Gastroesophageal sphincter (tissue), 3 donors: ENCODE results near the gene ZIM2.

Source experiments
- CTCF ChIP-seq, 4 experiments: fragments of 200-600 bp in 2 of 4; fragments of 450-650 bp in 2 of 4; sonication (generic) in 1 of 4; IDR thresholded peaks; one replicate each; pipeline ENCODE4 v1.5.1; 2017 to 2019; ENCODE audit warnings: antibody characterized with exemption in 4 of 4, mild to moderate bottlenecking in 2 of 4, moderate library complexity in 2 of 4
- EP300 ChIP-seq: sonication (generic); formaldehyde crosslinking; IDR thresholded peaks from one replicate; pipeline ENCODE4 v1.6.1; 2017; ENCODE audit warnings: antibody characterized with exemption, mild to moderate bottlenecking
- POLR2A ChIP-seq, 2 donors: fragments of 450-650 bp; IDR thresholded peaks; one replicate each; pipeline ENCODE4 v1.6.1; 2017; ENCODE audit warnings: antibody characterized with exemption in 2 of 2, mild to moderate bottlenecking in 2 of 2, moderate library complexity in 1 of 2
- POLR2AphosphoS5 ChIP-seq: sonication (generic); formaldehyde crosslinking; IDR thresholded peaks from one replicate; pipeline ENCODE4 v1.6.1; 2017; ENCODE audit warnings: antibody characterized with exemption

GRCh38 chr19:56808717-56809392 is 31.7 kb downstream of the ZIM2 start:
- TF ChIP-seq CTCF (IDR thresholded peaks at IDR 0.05) (no peak), POLR2AphosphoS5 (no peak), POLR2A (IDR thresholded peaks at IDR 0.05) (no peak), EP300 (no peak)
